Measurements from ENCODE around the gene SPINT1.

SPINT1 gene, protein sequence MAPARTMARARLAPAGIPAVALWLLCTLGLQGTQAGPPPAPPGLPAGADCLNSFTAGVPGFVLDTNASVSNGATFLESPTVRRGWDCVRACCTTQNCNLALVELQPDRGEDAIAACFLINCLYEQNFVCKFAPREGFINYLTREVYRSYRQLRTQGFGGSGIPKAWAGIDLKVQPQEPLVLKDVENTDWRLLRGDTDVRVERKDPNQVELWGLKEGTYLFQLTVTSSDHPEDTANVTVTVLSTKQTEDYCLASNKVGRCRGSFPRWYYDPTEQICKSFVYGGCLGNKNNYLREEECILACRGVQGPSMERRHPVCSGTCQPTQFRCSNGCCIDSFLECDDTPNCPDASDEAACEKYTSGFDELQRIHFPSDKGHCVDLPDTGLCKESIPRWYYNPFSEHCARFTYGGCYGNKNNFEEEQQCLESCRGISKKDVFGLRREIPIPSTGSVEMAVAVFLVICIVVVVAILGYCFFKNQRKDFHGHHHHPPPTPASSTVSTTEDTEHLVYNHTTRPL

DNA sequence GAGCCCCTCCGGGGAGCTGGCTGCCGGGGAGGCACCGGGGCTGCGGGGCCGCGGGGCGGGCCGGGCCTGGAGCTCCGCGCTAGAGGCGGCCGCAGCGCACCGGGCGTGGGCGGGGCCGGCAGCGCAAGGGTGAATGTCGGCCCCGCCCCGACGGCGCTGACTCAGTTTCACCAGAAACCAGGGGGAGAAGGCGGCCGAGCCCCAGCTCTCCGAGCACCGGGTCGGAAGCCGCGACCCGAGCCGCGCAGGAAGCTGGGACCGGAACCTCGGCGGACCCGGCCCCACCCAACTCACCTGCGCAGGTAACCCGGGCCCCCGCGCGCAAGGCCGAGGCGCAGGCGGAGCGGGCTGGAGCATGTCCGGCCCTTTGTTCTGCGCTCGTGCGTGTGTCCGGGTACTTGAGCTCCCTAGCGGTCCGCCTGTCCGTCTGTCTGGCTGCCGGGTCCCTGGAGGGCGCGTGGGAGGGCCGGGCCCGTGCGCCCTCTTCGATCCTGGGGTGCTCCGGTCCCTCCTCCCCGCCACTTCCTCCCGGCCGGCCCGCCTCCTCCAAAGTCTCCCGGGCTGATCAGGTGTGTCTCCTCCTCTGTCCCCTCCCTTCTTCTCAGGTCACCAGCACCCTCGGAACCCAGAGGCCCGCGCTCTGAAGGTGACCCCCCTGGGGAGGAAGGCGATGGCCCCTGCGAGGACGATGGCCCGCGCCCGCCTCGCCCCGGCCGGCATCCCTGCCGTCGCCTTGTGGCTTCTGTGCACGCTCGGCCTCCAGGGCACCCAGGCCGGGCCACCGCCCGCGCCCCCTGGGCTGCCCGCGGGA lies at the start of gene SPINT1:
Gene SPINT1 (plus strand): TSS at position 164 of the 811 bp plus-strand sequence. CDS start 507 bp downstream, at position 671.
- DNase-seq (ENCODE audit: low read depth): no peak
- peak within 1 kb of the TSS; percentile 54 for H3K4me3 ChIP-seq (ENCODE audit: low read depth, low read length)
- TF ChIP-seq, protein P1, sequence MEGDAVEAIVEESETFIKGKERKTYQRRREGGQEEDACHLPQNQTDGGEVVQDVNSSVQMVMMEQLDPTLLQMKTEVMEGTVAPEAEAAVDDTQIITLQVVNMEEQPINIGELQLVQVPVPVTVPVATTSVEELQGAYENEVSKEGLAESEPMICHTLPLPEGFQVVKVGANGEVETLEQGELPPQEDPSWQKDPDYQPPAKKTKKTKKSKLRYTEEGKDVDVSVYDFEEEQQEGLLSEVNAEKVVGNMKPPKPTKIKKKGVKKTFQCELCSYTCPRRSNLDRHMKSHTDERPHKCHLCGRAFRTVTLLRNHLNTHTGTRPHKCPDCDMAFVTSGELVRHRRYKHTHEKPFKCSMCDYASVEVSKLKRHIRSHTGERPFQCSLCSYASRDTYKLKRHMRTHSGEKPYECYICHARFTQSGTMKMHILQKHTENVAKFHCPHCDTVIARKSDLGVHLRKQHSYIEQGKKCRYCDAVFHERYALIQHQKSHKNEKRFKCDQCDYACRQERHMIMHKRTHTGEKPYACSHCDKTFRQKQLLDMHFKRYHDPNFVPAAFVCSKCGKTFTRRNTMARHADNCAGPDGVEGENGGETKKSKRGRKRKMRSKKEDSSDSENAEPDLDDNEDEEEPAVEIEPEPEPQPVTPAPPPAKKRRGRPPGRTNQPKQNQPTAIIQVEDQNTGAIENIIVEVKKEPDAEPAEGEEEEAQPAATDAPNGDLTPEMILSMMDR (conservative IDR thresholded peaks at IDR 0.05; ENCODE audit: low read depth, low read length): no peak

DNA sequence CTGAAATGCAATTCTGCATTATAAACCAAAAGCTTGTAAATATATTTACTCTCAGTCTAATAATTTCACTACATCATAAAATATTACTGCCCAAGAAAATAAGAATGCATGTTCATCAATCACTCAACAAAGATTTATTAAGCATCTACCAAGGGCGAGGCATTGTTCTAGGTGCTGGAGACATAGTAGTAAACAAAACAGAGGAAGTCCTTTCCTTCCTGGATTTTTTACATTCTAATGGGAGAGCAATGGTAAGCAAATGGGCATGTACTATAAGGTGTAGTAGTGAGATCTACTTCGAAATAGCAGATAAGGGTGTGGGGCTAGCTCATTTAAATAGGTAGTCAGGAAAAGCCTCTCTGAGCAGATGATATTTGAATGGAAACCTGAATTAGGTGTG lies 47.8 kb upstream of the SPINT1 start:
- no peak overlapping the region for H3K4me3 ChIP-seq (ENCODE audit: low read depth, low read length)
- no peak for DNase-seq (ENCODE audit: low read depth)
- TF ChIP-seq, protein P1 (conservative IDR thresholded peaks at IDR 0.05; ENCODE audit: low read depth, low read length): no peak

DNA sequence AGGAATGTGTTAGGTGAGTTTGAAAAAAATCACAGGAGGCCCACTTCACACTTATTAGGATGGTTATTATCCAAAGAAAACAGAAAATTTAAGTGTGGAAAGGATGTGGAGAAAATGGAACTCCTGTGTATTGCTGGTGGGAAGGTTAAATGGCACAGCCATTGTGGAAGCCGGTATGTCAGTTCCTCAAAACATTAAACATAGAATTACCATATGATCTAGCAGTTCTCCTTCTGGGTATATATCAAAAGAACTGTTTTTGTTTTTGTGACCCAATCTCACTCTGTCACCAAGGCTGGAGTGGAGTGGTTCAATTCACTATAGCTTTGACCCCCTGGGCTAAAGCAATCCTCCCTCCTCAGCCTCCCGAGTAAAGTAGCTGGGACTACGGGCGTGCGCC lies 47.3 kb upstream of the SPINT1 start:
- TF ChIP-seq, protein P1 (conservative IDR thresholded peaks at IDR 0.05; ENCODE audit: low read depth, low read length): no peak
- DNase-seq (ENCODE audit: low read depth): no peak

DNA sequence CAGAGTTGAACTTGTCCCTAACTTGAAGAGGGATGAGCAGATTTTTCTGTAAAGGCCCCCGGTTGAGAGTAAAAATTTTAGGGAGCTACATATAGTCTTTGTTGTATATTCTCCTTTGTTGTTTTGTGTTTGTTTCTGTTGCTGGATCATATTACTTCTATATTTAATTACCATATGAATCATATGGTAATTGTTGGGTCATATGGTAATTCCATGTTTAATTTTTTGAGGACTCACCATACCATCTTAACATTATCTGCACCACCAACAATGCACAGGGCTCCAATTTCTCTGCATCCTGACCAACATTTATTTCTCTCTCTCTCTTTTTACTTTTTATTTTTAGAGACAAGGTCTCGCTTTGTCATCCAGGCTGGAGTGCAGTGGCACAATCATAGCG lies 44.3 kb upstream of the SPINT1 start:
- no peak overlapping the region for H3K4me3 ChIP-seq (ENCODE audit: low read depth, low read length)
- TF ChIP-seq, protein P1 (conservative IDR thresholded peaks at IDR 0.05; ENCODE audit: low read depth, low read length): no peak
- DNase-seq (ENCODE audit: low read depth): no peak

More for the DNA sequence above, 47.3 kb upstream of the SPINT1 start:
- H3K4me3 ChIP-seq (ENCODE audit: low read depth, low read length): no peak overlapping the region

DNA sequence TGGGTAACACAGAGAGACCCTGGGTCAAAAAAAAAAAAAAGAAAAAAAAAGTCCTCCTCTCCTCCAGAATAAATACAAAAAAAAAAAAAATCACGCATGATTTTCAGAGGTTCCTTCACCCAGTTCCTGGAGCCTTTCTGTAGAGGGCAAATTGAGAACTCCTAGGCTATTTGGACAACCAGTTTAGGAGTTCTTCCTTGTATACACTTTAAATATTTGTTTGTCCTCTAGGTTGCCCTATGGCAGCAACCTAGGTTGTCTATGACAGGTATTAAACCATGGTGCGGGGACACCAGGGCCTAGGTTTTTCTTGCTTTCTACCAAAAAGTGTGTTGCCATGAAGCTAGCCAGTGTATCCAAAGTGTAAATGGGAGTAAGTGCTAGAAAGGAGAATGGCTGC lies 40.8 kb upstream of the SPINT1 start:
- no peak for DNase-seq (ENCODE audit: low read depth)
- TF ChIP-seq, protein P1 (conservative IDR thresholded peaks at IDR 0.05; ENCODE audit: low read depth, low read length): no peak
- H3K4me3 ChIP-seq (ENCODE audit: low read depth, low read length): no peak overlapping the region

DNA sequence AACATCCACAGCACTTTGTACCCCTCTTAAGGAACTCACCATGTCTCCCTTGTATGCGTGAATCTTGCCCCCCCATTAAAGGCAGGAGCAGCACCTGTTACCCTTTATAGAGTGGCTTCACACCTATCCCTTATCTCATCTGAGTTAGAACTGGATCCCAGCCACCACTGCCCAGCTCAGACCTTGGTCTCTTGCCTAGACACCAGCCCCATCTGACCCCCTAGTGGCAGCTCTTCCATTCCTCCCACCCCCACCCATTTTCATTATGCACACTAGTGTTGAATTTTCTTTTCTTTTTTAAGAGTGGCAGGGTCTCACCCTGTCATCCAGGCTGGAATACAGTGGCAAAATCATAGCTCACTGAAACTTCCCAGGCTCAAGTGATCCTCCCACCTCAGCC lies 40.2 kb upstream of the SPINT1 start:
- H3K4me3 ChIP-seq (ENCODE audit: low read depth, low read length): no peak overlapping the region
- no peak for DNase-seq (ENCODE audit: low read depth)
- TF ChIP-seq, protein P1 (conservative IDR thresholded peaks at IDR 0.05; ENCODE audit: low read depth, low read length): no peak

Data from choroid plexus epithelial cell (primary cell).